ENCODE results near the gene ASCC1.

The ASCC1 gene

DNA sequence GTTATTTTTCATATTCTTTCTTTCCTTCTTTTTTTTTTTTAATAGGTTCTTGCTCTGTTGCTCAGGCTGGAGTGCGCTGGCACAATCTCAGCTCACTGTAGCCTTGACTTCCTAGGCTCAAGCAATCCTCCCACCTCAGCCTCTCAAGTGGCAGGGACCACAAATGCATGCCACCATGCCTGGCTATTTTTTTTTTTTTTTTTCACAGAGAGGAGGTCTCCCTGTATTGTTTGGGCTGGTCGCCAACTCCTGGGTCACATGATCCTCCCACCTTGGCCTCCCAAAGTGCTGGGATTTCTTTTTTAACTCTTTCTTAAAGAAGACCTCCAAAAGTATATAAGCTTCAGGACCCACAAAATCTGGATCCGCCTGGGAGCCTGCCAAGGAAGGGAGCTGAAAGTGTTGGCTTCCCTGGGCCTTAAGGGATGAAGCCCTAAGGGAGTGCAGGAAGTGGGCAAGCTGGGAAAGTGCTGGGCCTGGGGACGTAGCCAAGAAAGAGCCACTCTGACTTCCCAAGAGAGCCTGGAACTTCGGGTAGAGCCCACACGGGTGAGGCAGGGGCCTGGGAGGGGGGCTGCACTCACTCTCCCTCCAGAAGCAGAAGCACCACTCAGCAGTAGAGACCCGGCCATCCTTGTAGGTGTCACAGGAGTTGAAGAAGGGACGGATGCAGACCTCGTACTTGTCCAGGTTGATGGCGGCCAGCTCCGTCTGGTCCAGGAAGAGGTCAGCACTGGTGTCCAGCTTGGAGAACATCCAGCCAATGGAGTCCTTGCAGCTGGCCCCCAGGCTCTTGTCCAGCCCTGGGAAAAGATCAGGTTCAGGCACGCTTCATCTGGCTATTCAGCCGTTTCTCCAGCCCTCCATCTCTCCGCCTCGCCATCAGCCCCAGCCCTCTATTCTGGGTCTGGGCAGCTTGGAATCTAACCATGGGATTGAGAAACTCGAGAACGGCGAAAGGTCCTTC lies 149.5 kb downstream of the ASCC1 start:
- ATAC-seq: no peak
- DNase-seq: no peak

- DNase-seq (no peak), ATAC-seq (no peak)
Observed at GRCh38 chr10:72065439-72066025, 150.5 kb downstream of the ASCC1 start.

DNA sequence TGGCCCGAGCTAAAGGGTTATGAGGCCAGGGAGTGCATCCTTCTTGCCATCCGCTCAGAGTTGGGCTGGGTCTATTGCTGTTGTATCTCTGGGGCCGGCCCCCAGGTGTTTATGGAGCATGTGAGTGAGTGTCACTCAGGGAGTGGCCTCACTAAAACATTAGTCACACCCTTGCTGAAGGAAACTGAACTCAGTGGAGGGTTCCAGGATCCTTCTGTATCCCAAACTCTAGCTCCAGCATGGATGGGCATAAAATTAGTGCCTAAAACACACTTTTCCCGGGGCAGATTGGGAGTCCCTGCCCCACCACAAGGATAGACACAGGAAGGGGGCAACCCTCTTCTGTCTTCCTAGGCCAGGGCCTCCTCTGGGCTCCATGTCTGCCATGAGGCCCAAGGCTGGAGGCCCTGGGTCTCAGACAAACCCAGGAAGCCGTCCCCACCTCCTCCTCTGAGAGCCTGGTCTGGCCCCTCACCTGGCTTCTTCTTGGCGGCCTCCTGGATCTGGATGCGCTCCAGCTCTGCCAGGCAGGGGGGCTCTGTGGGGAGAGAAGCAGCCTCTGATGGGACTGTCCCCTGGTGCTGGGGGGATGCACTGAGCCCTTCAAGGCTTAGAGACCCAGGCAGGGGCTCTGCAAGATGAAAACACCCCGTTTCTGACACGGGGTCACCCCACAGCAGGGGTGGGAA lies 152.2 kb downstream of the ASCC1 start:
- ATAC-seq (no peak), DNase-seq (no peak)

DNA sequence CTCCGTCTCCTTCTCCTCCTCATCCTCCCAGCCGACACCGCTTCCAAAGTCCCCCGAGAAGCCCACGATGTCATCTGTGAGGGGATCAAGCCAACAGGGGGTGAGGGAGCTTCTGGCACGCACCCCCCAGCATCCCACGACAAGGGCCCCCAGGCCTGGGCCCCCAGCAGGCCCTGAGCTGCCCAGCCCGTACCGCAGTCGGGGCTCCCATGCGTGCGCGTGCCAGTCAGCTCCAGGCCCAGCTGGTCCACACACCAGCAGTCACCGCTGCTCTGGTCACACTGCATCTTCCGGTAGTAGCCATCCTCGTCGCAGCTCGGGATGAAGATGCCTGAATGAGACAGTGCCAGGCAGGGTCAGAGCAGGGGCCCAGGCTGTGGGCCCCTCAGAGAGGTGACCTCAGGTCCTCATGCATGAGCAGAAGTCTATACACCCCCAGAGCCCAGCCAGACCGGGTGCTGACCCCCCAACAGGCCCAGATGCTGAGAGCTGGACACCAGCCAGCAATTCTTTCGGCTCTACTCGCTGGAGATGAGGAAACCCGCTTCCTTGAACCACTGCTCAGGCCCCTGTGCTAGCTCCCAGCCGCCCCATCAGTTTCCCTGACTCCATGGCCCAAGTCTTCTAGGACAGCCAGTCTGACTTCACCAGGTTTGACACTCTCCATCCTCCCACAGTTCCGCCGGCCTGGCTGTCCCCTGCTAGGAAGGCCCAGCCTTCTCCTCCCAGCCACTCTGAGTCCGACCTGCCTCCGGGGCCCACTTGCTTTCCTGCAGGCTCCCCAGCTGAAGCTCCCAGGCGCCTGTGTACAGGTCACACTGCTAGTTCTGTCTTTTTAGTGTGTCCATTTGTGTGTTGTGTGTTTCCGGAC lies 153.0 kb downstream of the ASCC1 start:
- no peak for ATAC-seq
- DNase-seq: no peak

GRCh38 chr10:72062382-72062781 lies 153.7 kb downstream of the ASCC1 start:
- no peak for ATAC-seq

GRCh38 chr10:72061930-72062329 lies 154.1 kb downstream of the ASCC1 start:
- DNase-seq (no peak), ATAC-seq (no peak)

More at GRCh38 chr10:72062382-72062781, 153.7 kb downstream of the ASCC1 start:
- DNase-seq: no peak

DNA sequence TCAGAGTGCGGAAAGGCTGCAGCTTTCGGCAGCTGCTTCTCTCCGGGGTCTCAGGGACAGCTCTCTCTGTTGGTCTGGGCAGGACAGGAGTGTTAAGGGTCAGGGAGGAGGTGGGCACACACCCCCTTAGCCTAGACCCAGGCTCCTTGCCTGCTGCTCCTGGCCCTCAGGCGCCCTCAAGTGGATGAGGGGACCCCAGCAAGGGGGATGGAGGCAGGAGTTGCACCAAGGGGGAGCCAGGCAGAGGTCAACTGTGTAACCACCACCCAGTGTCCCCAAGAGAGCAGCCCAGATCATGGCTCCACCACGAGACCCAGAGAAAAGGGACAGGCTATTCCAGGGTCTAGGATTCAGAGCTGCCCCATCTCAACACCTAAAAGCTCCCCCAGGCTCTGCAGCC lies 154.6 kb downstream of the ASCC1 start:
- DNase-seq: no peak
- no peak for ATAC-seq

- DNase-seq (no peak), ATAC-seq (no peak)
Observed at GRCh38 chr10:72059843-72060822, 155.9 kb downstream of the ASCC1 start.

- ATAC-seq: peak; percentile 65
- peak; percentile 64 for DNase-seq
Observed at GRCh38 chr10:72058989-72059842, 156.9 kb downstream of the ASCC1 start.

DNA sequence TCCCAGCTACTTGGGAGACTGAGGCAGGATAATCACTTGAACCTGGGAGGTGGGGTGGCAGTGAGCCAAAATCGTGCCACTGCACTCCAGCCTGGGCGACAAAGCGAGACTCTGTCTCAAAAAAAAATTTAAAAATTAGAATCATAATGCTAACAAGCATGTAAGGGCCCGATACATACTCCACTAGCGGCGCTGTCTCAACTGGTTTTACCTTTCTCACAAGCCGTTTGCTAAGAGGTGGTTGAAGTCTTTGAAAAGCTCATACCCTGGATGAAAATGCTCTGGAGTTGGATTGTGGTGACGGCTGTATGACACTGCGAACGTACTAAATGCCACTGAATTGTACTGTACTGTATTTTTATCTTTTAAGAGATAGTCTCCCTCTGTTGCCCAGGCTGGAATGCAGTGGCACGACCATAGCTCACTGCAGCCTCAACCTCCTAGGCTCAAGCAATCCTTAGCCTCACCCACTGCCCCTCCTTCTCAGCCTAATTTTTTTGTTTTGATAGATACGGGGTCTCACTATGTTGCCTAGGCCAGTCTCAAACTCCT lies 157.7 kb downstream of the ASCC1 start:
- DNase-seq (no peak), ATAC-seq (no peak)

GRCh38 chr10:72056932-72057751 lies 158.9 kb downstream of the ASCC1 start:
- DNase-seq (no peak), ATAC-seq (no peak)

- ATAC-seq (no peak), DNase-seq (no peak)
Observed at GRCh38 chr10:72056113-72056512, 160.0 kb downstream of the ASCC1 start.

DNA sequence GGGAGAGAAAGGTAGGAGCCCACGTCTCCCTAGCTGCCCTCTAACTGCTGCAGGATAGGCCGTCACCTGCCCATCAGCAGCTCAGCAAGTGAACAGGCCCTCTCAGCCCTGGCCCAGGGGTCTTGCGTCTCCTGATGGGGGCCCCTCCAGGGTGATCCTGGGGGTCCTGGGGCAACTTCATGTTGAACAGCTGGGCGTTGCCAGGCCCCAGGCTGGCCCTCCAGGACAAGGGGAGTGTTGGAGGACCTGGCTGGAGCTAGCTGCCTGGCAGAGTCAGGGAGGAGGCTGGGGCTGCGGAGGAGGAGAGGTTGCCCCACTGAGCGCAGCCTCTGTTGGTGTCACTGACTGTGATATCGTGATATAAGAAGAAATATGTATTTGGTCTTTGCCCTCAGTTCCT lies 162.4 kb downstream of the ASCC1 start:
- no peak for ATAC-seq

DNA sequence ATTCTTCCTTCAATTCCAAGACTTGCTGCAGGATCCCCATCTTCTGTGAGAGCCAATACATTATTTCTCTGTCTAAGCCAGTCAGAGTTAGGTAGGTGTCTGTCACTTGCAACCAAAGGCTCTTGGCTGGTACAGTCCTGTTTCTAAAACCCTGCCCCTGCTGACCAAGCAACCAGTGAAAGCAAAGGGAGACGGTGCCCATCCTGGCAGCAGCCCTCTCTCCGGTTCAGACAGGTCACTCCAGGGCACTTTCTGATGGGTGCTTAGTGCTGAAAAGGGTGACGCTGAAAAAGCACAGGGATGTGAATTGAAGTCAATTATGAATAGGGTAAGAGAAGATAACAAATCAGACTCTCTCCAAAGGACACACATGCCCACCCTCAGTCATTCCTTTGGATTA lies 165.2 kb downstream of the ASCC1 start:
- ATAC-seq: no peak
- DNase-seq: no peak

More for the DNA sequence above, 162.4 kb downstream of the ASCC1 start:
- no peak for DNase-seq

DNA sequence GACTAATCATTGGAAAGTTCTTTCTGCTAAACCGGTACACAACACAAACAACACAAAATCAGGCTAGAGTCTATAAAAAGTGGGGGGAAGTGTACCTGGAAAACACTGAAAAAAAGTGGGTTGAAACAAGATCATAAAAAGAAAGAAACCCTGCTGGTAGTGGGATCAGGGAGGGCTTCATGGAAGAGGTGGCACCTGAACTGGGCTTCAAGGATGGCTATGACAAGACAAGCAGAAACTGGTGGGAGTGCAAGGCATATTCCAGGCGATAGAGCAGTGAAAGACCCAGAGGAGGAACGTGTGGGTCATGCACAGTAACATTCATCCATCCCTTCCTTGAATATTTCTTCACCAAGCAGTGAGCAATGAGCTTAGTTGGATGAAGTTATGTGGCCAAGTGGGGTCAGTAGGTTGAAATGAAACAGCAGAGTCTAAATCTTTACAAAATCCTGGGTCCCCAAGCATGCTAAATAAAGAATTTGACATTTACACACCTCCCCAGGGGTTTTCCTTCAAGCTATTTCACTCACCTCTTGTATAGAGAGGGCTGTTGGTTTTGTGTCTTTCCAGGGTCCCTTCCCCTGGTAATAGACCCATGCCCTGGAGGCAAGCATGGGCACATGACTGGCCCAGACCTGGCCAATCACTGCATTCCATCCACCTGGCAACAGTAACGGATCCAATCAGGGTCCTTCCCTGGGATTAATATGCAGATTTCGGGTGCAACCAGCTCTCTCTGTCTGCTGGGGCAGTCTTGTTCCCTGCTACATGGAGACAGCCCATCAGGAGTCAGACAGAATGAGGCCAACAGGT lies 165.9 kb downstream of the ASCC1 start:
- DNase-seq (no peak), ATAC-seq (peak; percentile 10)

GRCh38 chr10:72049472-72049871 lies 166.6 kb downstream of the ASCC1 start:
- no peak for DNase-seq

GRCh38 chr10:72048450-72049124 lies 167.5 kb downstream of the ASCC1 start:
- ATAC-seq (peak; percentile 93), DNase-seq (peak; percentile 95)

More at GRCh38 chr10:72049472-72049871, 166.6 kb downstream of the ASCC1 start:
- no peak for ATAC-seq

Data from stimulated activated naive CD8-positive, alpha-beta T cell treated with anti-CD3 and anti-CD28 coated beads, Interleukin-15, Interleukin-2, amounts not matched to agents 100 U/mL and 50 U/mL, for 24 hours (primary cell).